Transverse colon (tissue), 4 donors: ENCODE results near the gene ACSF3.

Experiments
- EP300 ChIP-seq: sonication (generic); formaldehyde crosslinking; IDR thresholded peaks from one replicate; pipeline ENCODE4 v1.6.1; 2017; ENCODE audit warnings: antibody characterized with exemption, low read depth
- POLR2A ChIP-seq: fragments of 450-650 bp; IDR thresholded peaks from one replicate; pipeline ENCODE4 v1.6.1; 2016; ENCODE audit warnings: antibody characterized with exemption, mild to moderate bottlenecking, moderate library complexity
- POLR2AphosphoS5 ChIP-seq, 3 donors: sonication (generic); formaldehyde crosslinking; IDR thresholded peaks; one replicate each; pipeline ENCODE4 v1.6.1; 2016; ENCODE audit warnings: antibody characterized with exemption in 3 of 3
- TF ChIP-seq, protein P1 (sequence below), 5 experiments: fragments of 200-600 bp in 3 of 5; fragments of 450-650 bp in 2 of 5; sonication (generic) in 3 of 5; IDR thresholded peaks; 1 replicate in 2 of 5; 2 replicates in 3 of 5; pipeline ENCODE4 v1.5.1; 2016 to 2017; ENCODE audit warnings: antibody characterized with exemption in 5 of 5, inconsistent platforms in 3 of 5, mild to moderate bottlenecking in 2 of 5, moderate library complexity in 1 of 5

DNA sequence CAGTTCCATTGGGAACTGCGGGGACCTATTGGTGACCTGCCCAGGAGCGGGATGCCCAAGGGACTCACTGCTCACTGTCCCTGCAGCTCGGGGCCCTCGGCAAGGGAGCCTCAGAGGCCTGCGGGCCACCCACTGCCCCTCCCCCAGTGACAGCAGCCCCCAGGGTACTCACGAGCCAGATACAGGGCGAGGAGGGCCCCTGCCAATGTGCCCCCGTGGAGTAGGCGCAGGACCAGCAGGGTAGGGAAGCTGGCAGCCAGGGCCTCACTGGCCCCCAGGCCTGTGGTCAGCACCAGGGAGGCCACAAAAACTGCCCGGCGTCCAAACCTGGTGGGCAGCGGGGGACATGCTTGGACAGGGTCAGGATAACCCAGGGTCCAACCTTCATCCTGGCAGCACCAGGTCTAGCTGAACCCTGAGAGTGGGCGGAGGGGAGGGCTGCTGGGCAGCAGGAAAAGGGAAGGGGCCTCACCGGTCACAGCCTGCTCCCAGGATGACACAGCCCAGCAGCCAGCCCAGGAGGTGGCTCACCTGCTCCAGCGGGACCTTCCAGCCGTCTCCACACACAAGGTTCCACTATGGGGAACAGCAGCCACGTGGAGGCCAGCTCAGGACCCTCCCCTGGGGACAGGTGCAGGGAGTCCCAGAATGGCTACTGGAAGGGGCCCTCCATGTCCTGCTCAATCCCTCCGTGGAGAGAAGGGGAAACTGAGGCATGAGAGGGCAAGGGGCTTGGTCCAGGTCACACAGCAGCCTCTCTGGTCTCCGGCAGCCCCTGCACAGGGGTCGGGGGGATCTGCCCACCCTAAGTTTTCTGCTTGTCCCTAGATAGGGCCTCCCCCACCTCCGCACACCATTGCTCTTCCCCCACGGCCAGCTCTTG lies 105.8 kb downstream of the ACSF3 start:
- TF ChIP-seq, protein P1, sequence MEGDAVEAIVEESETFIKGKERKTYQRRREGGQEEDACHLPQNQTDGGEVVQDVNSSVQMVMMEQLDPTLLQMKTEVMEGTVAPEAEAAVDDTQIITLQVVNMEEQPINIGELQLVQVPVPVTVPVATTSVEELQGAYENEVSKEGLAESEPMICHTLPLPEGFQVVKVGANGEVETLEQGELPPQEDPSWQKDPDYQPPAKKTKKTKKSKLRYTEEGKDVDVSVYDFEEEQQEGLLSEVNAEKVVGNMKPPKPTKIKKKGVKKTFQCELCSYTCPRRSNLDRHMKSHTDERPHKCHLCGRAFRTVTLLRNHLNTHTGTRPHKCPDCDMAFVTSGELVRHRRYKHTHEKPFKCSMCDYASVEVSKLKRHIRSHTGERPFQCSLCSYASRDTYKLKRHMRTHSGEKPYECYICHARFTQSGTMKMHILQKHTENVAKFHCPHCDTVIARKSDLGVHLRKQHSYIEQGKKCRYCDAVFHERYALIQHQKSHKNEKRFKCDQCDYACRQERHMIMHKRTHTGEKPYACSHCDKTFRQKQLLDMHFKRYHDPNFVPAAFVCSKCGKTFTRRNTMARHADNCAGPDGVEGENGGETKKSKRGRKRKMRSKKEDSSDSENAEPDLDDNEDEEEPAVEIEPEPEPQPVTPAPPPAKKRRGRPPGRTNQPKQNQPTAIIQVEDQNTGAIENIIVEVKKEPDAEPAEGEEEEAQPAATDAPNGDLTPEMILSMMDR (IDR thresholded peaks at IDR 0.05) = no peak
- TF ChIP-seq POLR2AphosphoS5 (IDR thresholded peaks at IDR 0.05) (no peak), POLR2A (no peak), EP300 (no peak)
